HepG2 (cell line): ENCODE results near the gene TCF7L2. TPM values are rescaled to one million over a fixed set of nuclear protein-coding genes. Genes with fewer than 3 reads are reported as not detected.

Source experiments
- ATAC-seq: fragments of 200-7000 bp; cut with Tn5 transposase; 3 replicates; pipeline ENCODE4 v1.9.1; 2020; ENCODE audit warnings: mild to moderate bottlenecking, moderate library complexity
- BruUV-seq: library from RNA; stranded (reverse); fragments of 400-500 nt; replicated peaks from 2 replicates; lab custom pipeline; 2021; lab: Mats Ljungman, UMichigan
- CTCF ChIA-PET: fragments of 300-600 bp; formaldehyde crosslinking; extraction: SDS; loops from one replicate; lab custom pipeline; 2021; ENCODE audit warnings: low total read pairs, inconsistent platforms, low intra/inter-chr PET ratio; lab: Yijun Ruan, JAX
- POLR2A ChIA-PET: fragments of 350-600 bp; sonication (Branson Sonifier 250); formaldehyde crosslinking; loops from one replicate; lab custom pipeline; 2020; ENCODE audit warnings: antibody characterized with exemption, inconsistent platforms; lab: Yijun Ruan, JAX
- DNase-seq: peaks from one replicate; pipeline ENCODE4 v3.0.0-alpha.2; 2015; ENCODE audit warnings: low spot score
- FAIRE-seq: peaks from 3 replicates; lab custom pipeline; 2011; peaks lifted over from hg19 to GRCh38; lab: Jason Lieb, UNC
- H2AFZ ChIP-seq: one replicate; pipeline ENCODE4 v1.6.1; 2011; ENCODE audit warnings: low read length, inconsistent platforms
- H3K27ac ChIP-seq: fragments of 300-600 bp; 3 replicates; pipeline ENCODE4 v1.8.0; 2011; ENCODE audit warnings: mixed run types, mild to moderate bottlenecking, mixed read lengths, low read length, inconsistent platforms; ENCODE audit not compliant: insufficient read depth; ENCODE audit errors: extremely low read length
- H3K27me3 ChIP-seq, 2 experiments: fragments of 200-600 bp in 1 of 2; 2 replicates in 1 of 2; 3 replicates in 1 of 2; pipeline versions ENCODE4 v1.6.0 to v1.8.0; 2011; ENCODE audit warnings: low read length in 2 of 2, mild to moderate bottlenecking in 2 of 2, moderate library complexity in 2 of 2, inconsistent platforms in 1 of 2; ENCODE audit not compliant: insufficient read depth in 2 of 2, control insufficient read depth in 1 of 2
- H3K36me3 ChIP-seq, 2 experiments: fragments of 200-600 bp in 1 of 2; replicated peaks in 1 of 2; 2 replicates in 1 of 2; 3 replicates in 1 of 2; pipeline versions ENCODE4 v1.5.1 to v1.8.0; 2011; ENCODE audit warnings: low read length in 2 of 2, inconsistent platforms in 1 of 2; ENCODE audit not compliant: insufficient read depth in 2 of 2, control insufficient read depth in 1 of 2
- H3K4me1 ChIP-seq: 2 replicates; pipeline ENCODE4 v1.5.1; 2012; ENCODE audit warnings: low read length, inconsistent platforms; ENCODE audit not compliant: insufficient read depth
- H3K4me2 ChIP-seq: 2 replicates; pipeline ENCODE4 v1.6.0; 2011; ENCODE audit warnings: low read depth, low read length, inconsistent platforms
- H3K4me3 ChIP-seq, 3 experiments: fragments of 200-600 bp in 1 of 3; sonication (generic), shearing (Covaris generic) in 1 of 3; replicated peaks in 1 of 3; 2 replicates each; pipeline ENCODE4 v1.5.1; 2011 to 2016; ENCODE audit warnings: low read length in 3 of 3, inconsistent platforms in 2 of 3, low read depth in 2 of 3, mild to moderate bottlenecking in 2 of 3, control low read depth in 1 of 3, mixed read lengths in 1 of 3; ENCODE audit not compliant: insufficient read depth in 1 of 3
- H3K79me2 ChIP-seq: one replicate; pipeline ENCODE4 v1.6.1; 2011; ENCODE audit warnings: low read length, inconsistent platforms; ENCODE audit not compliant: insufficient read depth
- H3K9ac ChIP-seq: 2 replicates; pipeline ENCODE4 v1.6.0; 2011; ENCODE audit warnings: mild to moderate bottlenecking, low read depth, low read length, inconsistent platforms; ENCODE audit not compliant: insufficient read depth
- H3K9me3 ChIP-seq: 2 replicates; pipeline ENCODE4 v1.5.1; 2012; ENCODE audit warnings: mild to moderate bottlenecking, low read length
- H4K20me1 ChIP-seq: 2 replicates; pipeline ENCODE4 v1.6.0; 2011; ENCODE audit warnings: inconsistent platforms, mild to moderate bottlenecking, low read length, moderate library complexity; ENCODE audit not compliant: insufficient read depth
- ARHGAP35 ChIP-seq: sonication (generic); formaldehyde crosslinking; IDR thresholded peaks from 2 replicates; pipeline ENCODE4 v1.9.0; 2022; ENCODE audit warnings: mild to moderate bottlenecking, inconsistent platforms, moderate library complexity, missing genetic modification reagents, borderline replicate concordance
- ASH2L ChIP-seq: fragments of 300-600, 200-600 bp; sonication (generic); IDR thresholded peaks from 2 replicates; pipeline ENCODE4 v1.7.0; 2017; ENCODE audit warnings: low read depth, mild to moderate bottlenecking, moderate library complexity, mixed read lengths, low read length; ENCODE audit not compliant: insufficient read length
- ATF7 ChIP-seq, 2 experiments: fragments of 450-650 bp in 1 of 2; sonication (generic) in 1 of 2; formaldehyde crosslinking in 1 of 2; IDR thresholded peaks; 2 replicates each; pipeline versions ENCODE4 v1.4.0 to v1.6.1; 2016 to 2020; ENCODE audit warnings: antibody characterized with exemption in 1 of 2, mild to moderate bottlenecking in 1 of 2, missing genetic modification reagents in 1 of 2
- ATRX ChIP-seq: sonication (generic); formaldehyde crosslinking; IDR thresholded peaks from 2 replicates; pipeline ENCODE4 v1.4.0; 2020; ENCODE audit warnings: missing genetic modification reagents, borderline replicate concordance
- CREB1 ChIP-seq, 2 experiments: fragments of 450-650 bp in 1 of 2; IDR thresholded peaks; 2 replicates each; pipeline ENCODE4 v1.6.1; 2016 to 2017; ENCODE audit warnings: control low read depth in 1 of 2, mild to moderate bottlenecking in 1 of 2, missing compliant biosample characterization in 1 of 2, missing genetic modification characterization in 1 of 2
- HNRNPLL ChIP-seq: fragments of 200-400 bp; formaldehyde crosslinking; IDR thresholded peaks from 2 replicates; pipeline ENCODE4 v1.6.1; 2017; ENCODE audit warnings: mild to moderate bottlenecking, low read depth, low read length; ENCODE audit not compliant: poor library complexity, severe bottlenecking
- JARID2 ChIP-seq: sonication (generic); formaldehyde crosslinking; IDR thresholded peaks from 2 replicates; pipeline ENCODE4 v1.8.1; 2023; ENCODE audit warnings: missing genetic modification reagents, inconsistent platforms; ENCODE audit not compliant: insufficient replicate concordance
- KLF16 ChIP-seq, 2 experiments: sonication (generic) in 1 of 2; formaldehyde crosslinking in 1 of 2; IDR thresholded peaks; 2 replicates each; pipeline versions ENCODE4 v1.6.1 to v1.8.0; 2016 to 2023; ENCODE audit warnings: missing genetic modification reagents in 2 of 2, missing compliant biosample characterization in 1 of 2
- KMT2A ChIP-seq: sonication (generic); formaldehyde crosslinking; IDR thresholded peaks from 2 replicates; pipeline ENCODE4 v1.4.0; 2020; ENCODE audit warnings: missing genetic modification reagents
- ZNF34 ChIP-seq: sonication (generic); formaldehyde crosslinking; IDR thresholded peaks from 2 replicates; pipeline ENCODE4 v1.4.0; 2020; ENCODE audit warnings: mild to moderate bottlenecking, missing genetic modification reagents, borderline replicate concordance
- ZNF552 ChIP-seq: sonication (generic); formaldehyde crosslinking; IDR thresholded peaks from 2 replicates; pipeline ENCODE4 v1.9.0; 2022; ENCODE audit warnings: missing genetic modification reagents, mild to moderate bottlenecking, borderline replicate concordance
- ZNF816 ChIP-seq: sonication (generic); formaldehyde crosslinking; IDR thresholded peaks from 2 replicates; pipeline ENCODE4 v1.8.0; 2022; ENCODE audit warnings: missing genetic modification reagents, mild to moderate bottlenecking, borderline replicate concordance
- WGBS: methylation state at CpG from one replicate; pipeline ENCODE4 v1.1.6; 2017; ENCODE audit warnings: low lambda C conversion rate; 5-methylcytosine and 5-hydroxymethylcytosine counted together
- in situ Hi-C: cut with HindIII; loops from 2 replicates; pipeline ENCODE4 v1.10.0; 2017; ENCODE audit warnings: low pct_unique_long_range_greater_than_20kb; ENCODE audit not compliant: extremely low pct_ligation_motif_present
- intact Hi-C: fragments of 100-400 bp; cut with micrococcal nuclease; formaldehyde crosslinking; loops from one replicate; pipeline ENCODE4 v1.10.0; 2022; ENCODE audit not compliant: unreplicated experiment
- polyA plus RNA-seq, 8 experiments: library from polyadenylated mRNA; depleted of rRNA in 3 of 8; stranded (reverse) in 7 of 8; unstranded in 1 of 8; fragments of >200 nt; fragmentation: Illumina TruSeq in 4 of 8; extraction: Trizol in 4 of 8; gene quantifications; 2 replicates each; pipeline versions ENCODE4 v1.2.1 to v1.2.3, GENCODE V29; 2011 to 2016; ENCODE audit warnings: low read depth in 4 of 8, missing spikeins in 1 of 8, mixed read lengths in 1 of 8; ENCODE audit not compliant: insufficient read depth in 1 of 8
- total RNA-seq, 5 experiments: library from RNA; depleted of rRNA; stranded (reverse); fragments of >200 nt; fragmentation: Illumina TruSeq; extraction: Trizol; gene quantifications; 2 replicates each; pipeline ENCODE4 v1.2.3, GENCODE V29; 2016; ENCODE audit warnings: low read depth in 1 of 5
- TF ChIP-seq, protein P1 (sequence below): sonication (generic); formaldehyde crosslinking; IDR thresholded peaks from 2 replicates; pipeline ENCODE4 v1.4.0; 2020; ENCODE audit warnings: missing genetic modification reagents; ENCODE audit errors: not compliant biosample characterization
- TF ChIP-seq, protein P2 (sequence below): sonication (generic); formaldehyde crosslinking; IDR thresholded peaks from 2 replicates; pipeline ENCODE4 v1.4.0; 2020; ENCODE audit warnings: missing genetic modification reagents

Gene TCF7L2
- total and polyA plus RNA-seq, 2 of the 13 experiments (the other 11 are each of a cell fraction or from before 2014, with no cell fraction given) = 3.9 to 13.7 TPM

DNA sequence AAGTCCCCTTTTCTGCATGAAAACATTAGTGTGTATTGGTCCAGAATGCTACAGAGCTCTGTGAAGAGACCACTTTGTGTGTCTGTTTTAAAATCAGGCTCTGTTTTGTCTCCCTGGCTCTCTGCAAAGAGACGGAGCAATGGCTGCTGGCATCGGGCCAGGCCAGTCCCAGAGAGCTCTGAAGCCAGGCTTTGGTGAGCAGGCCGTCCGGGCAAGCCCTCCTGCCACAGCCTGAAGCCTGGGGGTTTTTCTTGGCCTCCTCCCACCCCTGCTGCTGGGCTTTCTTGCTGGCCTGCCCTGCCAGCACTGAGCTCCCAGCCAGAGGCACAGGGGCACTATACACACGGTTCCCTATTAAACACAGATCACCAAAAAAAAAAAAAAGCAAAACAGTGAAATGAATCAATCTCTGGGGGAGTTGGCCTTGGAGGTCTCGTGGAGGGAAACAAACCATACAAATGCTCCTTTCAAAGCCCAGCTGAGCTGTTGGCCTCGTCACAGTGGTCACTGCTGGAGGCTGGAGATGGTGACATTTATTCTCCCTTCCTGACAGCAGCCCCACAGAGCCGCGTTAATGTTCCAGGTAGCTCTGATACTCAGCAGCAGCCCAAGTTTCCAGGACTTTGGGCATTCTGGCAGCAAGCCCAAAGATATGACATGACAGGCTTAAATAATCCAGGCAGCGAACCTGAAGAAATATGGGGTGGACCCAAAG, 237.2 kb downstream of the TCF7L2 start (continued):
- TF ChIP-seq KLF16 (CRISPR knock-in tag; IDR thresholded peaks at IDR 0.05) = no peak
- TF ChIP-seq ZNF552 = no peak
- TF ChIP-seq, all 625 proteins: peak for 4

DNA sequence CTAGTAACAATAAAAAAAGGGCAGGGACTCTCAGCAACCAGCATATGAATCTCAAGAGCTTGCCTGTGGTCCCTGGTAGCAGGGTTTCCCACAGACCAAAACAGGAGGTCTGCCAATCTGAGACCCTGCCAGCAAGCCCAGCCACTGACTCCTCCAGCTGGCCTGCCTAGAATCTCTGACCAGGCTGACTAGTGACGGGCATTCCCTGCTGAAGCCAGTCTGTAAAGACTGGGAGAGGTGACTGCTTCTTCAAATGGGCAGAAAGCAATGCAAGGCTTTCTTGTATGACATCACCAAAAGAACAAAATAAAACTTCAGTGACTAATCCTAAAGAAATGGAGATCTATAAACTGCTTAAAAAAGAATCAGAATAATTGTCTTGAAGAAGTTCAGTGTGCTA, 249.4 kb downstream of the TCF7L2 start:
- H3K9ac ChIP-seq = no peak overlapping the region
- intact Hi-C loops = no loop called here
- peaks cover 2 to 11% of the 10 kb centered on the region in 2 experiments; a peak in 2 of 5 replicates for H3K27me3 ChIP-seq
- DNase-seq = no peak
- ChIA-PET POLR2A (no interaction called here), CTCF (no interaction called here)
- no peak overlapping the region for H3K4me3 ChIP-seq
- TF ChIP-seq CREB1 (IDR thresholded peaks at IDR 0.05) (peak; percentile 94), CREB1 (CRISPR knock-in tag; IDR thresholded peaks at IDR 0.05) (no peak), ARHGAP35 (CRISPR knock-in tag) (no peak), ATF7 (IDR thresholded peaks at IDR 0.05) (peak; percentile 97), ATF7 (CRISPR knock-in tag; IDR thresholded peaks at IDR 0.05) (no peak), ATRX (no peak), ZNF816 (CRISPR knock-in tag) (no peak), ASH2L (no peak), KMT2A (CRISPR knock-in tag) (no peak), JARID2 (CRISPR knock-in tag) (no peak), ZNF34 (CRISPR knock-in tag) (no peak), HNRNPLL (no peak)
- TF ChIP-seq, protein P1, sequence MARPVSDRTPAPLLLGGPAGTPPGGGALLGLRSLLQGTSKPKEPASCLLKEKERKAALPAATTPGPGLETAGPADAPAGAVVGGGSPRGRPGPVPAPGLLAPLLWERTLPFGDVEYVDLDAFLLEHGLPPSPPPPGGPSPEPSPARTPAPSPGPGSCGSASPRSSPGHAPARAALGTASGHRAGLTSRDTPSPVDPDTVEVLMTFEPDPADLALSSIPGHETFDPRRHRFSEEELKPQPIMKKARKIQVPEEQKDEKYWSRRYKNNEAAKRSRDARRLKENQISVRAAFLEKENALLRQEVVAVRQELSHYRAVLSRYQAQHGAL (CRISPR knock-in tag) = no peak
- TF ChIP-seq, protein P2, sequence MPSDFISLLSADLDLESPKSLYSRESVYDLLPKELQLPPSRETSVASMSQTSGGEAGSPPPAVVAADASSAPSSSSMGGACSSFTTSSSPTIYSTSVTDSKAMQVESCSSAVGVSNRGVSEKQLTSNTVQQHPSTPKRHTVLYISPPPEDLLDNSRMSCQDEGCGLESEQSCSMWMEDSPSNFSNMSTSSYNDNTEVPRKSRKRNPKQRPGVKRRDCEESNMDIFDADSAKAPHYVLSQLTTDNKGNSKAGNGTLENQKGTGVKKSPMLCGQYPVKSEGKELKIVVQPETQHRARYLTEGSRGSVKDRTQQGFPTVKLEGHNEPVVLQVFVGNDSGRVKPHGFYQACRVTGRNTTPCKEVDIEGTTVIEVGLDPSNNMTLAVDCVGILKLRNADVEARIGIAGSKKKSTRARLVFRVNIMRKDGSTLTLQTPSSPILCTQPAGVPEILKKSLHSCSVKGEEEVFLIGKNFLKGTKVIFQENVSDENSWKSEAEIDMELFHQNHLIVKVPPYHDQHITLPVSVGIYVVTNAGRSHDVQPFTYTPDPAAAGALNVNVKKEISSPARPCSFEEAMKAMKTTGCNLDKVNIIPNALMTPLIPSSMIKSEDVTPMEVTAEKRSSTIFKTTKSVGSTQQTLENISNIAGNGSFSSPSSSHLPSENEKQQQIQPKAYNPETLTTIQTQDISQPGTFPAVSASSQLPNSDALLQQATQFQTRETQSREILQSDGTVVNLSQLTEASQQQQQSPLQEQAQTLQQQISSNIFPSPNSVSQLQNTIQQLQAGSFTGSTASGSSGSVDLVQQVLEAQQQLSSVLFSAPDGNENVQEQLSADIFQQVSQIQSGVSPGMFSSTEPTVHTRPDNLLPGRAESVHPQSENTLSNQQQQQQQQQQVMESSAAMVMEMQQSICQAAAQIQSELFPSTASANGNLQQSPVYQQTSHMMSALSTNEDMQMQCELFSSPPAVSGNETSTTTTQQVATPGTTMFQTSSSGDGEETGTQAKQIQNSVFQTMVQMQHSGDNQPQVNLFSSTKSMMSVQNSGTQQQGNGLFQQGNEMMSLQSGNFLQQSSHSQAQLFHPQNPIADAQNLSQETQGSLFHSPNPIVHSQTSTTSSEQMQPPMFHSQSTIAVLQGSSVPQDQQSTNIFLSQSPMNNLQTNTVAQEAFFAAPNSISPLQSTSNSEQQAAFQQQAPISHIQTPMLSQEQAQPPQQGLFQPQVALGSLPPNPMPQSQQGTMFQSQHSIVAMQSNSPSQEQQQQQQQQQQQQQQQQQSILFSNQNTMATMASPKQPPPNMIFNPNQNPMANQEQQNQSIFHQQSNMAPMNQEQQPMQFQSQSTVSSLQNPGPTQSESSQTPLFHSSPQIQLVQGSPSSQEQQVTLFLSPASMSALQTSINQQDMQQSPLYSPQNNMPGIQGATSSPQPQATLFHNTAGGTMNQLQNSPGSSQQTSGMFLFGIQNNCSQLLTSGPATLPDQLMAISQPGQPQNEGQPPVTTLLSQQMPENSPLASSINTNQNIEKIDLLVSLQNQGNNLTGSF = no peak
- WGBS = 11% methylated on average over 1 of the region's 1 CpG
- no peaks in the 10 kb centered on the region for H3K79me2 ChIP-seq
- H3K4me1 ChIP-seq = no peaks in the 10 kb centered on the region
- ATAC-seq = no peak
- no peaks in the 10 kb centered on the region for H4K20me1 ChIP-seq
- no peak for FAIRE-seq
- in situ Hi-C loops = no loop called here
- no peaks in the 10 kb centered on the region for H3K36me3 ChIP-seq
- no peak overlapping the region for H2AFZ ChIP-seq
- no peak overlapping the region for H3K27ac ChIP-seq
- no peaks in the 10 kb centered on the region for H3K9me3 ChIP-seq
- no peak overlapping the region for H3K4me2 ChIP-seq
- no TSS peak for BruUV-seq
